ENCODE measurements around the gene LRMDA. TPM values are rescaled to one million over a fixed set of nuclear protein-coding genes. Genes with fewer than 3 reads are reported as not detected.

The LRMDA gene
- total RNA-seq, 1 donor from 2014 or later = 0.19 TPM

DNA sequence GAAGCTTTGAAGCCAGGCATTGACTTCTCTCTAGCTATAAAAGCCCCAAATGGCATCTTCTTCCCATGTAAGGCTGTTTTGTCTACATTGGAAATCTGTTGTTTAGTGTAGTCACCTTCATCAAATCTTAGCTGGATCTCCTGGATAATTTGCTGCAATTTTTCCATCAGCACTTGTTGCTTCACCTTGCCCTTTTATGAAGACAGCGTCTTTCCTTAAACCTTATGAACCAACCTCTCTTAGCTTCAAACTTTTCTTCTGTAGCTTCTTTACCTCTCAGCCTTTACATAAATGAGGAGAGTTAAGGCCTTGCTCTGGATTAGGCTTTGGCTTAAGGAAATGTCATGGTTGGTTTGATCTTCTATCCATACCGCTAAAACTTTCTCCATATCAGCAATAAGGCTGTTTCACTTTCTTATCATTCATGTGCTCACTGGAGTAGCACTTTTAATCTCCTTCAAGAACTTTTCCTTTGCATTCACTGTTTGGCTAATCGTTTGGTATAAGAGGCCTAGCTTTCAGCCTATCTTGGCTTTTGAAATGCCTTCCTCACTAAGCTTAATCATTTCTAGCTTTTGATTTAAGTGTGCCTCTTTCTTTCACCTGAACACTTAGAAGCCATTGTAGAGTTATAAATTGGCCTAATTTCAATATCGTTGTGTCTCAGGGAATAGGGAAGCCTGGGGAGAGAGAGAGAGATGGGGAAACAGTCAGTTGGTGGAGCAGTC, 803.2 kb downstream of the LRMDA start:
- H3K4me1 Mint-ChIP-seq (ENCODE audit: unreplicated experiment) = peaks cover 12% of the 10 kb centered on the region
- no peak for DNase-seq (ENCODE audit: extremely low spot score, unreplicated experiment)
- no peak overlapping the region for H3K4me3 Mint-ChIP-seq (ENCODE audit: unreplicated experiment)
- H3K36me3 Mint-ChIP-seq (ENCODE audit: unreplicated experiment) = no peaks in the 10 kb centered on the region
- TF ChIP-seq, protein P1, sequence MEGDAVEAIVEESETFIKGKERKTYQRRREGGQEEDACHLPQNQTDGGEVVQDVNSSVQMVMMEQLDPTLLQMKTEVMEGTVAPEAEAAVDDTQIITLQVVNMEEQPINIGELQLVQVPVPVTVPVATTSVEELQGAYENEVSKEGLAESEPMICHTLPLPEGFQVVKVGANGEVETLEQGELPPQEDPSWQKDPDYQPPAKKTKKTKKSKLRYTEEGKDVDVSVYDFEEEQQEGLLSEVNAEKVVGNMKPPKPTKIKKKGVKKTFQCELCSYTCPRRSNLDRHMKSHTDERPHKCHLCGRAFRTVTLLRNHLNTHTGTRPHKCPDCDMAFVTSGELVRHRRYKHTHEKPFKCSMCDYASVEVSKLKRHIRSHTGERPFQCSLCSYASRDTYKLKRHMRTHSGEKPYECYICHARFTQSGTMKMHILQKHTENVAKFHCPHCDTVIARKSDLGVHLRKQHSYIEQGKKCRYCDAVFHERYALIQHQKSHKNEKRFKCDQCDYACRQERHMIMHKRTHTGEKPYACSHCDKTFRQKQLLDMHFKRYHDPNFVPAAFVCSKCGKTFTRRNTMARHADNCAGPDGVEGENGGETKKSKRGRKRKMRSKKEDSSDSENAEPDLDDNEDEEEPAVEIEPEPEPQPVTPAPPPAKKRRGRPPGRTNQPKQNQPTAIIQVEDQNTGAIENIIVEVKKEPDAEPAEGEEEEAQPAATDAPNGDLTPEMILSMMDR (IDR thresholded peaks at IDR 0.05) = no peak
- peaks cover 5% of the 10 kb centered on the region for H3K27me3 Mint-ChIP-seq (ENCODE audit: unreplicated experiment)
- peaks cover 3% of the 10 kb centered on the region for H3K9me3 Mint-ChIP-seq (ENCODE audit: unreplicated experiment)
- H3K27ac Mint-ChIP-seq (ENCODE audit: unreplicated experiment) = no peak overlapping the region

DNA sequence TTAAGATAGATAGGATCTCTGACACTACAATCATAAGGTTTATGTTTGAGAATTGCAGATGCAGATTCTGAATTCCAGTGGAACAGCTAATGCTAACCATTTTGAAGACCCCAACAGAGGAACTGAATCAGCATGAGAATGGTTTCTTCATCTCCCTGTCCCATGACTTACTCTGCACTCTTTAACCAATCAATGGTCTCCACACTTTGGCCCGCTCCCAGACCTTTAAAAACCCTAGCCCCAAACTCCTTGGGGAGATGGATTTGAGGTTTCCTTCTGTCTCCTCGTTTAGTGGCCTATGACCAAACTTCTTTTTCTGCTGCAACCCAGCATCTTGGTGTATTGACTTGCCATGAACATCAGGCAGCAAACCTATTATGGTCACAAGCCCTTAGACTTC, 804.9 kb downstream of the LRMDA start:
- TF ChIP-seq, protein P1 (IDR thresholded peaks at IDR 0.05) = no peak
- Mint-ChIP-seq H3K4me1 (ENCODE audit: unreplicated experiment) (peaks cover 3% of the 10 kb centered on the region), H3K4me3 (ENCODE audit: unreplicated experiment) (no peak overlapping the region), H3K36me3 (ENCODE audit: unreplicated experiment) (no peaks in the 10 kb centered on the region), H3K9me3 (ENCODE audit: unreplicated experiment) (peaks cover 3% of the 10 kb centered on the region), H3K27me3 (ENCODE audit: unreplicated experiment) (peaks cover 5% of the 10 kb centered on the region), H3K27ac (ENCODE audit: unreplicated experiment) (no peak overlapping the region)
- DNase-seq (ENCODE audit: extremely low spot score, unreplicated experiment) = no peak

DNA sequence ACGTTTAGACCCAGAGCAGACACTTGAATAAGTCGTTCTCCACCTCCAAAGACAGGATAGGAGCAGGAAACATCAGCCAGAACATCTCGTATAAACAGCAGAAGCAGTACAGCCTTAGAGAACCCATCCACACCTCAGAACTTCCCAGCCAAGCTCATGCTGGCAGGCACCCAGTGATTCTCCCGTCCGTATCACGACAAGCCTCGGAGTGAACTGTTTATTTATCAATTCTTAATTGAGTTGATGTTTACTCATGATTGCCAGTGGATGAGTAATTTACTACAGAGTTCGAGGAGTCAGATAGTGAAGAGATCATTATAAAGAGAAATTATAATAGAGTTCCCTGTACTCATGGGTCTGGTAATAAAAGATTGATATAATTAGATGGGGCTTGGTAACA, 811.5 kb downstream of the LRMDA start:
- TF ChIP-seq, protein P1 (IDR thresholded peaks at IDR 0.05) = no peak
- no peak for DNase-seq (ENCODE audit: extremely low spot score, unreplicated experiment)
- Mint-ChIP-seq H3K36me3 (ENCODE audit: unreplicated experiment) (no peaks in the 10 kb centered on the region), H3K4me1 (ENCODE audit: unreplicated experiment) (peaks cover 4% of the 10 kb centered on the region), H3K27me3 (ENCODE audit: unreplicated experiment) (peaks cover 10% of the 10 kb centered on the region), H3K4me3 (ENCODE audit: unreplicated experiment) (no peak overlapping the region), H3K9me3 (ENCODE audit: unreplicated experiment) (no peaks in the 10 kb centered on the region), H3K27ac (ENCODE audit: unreplicated experiment) (no peak overlapping the region)

DNA sequence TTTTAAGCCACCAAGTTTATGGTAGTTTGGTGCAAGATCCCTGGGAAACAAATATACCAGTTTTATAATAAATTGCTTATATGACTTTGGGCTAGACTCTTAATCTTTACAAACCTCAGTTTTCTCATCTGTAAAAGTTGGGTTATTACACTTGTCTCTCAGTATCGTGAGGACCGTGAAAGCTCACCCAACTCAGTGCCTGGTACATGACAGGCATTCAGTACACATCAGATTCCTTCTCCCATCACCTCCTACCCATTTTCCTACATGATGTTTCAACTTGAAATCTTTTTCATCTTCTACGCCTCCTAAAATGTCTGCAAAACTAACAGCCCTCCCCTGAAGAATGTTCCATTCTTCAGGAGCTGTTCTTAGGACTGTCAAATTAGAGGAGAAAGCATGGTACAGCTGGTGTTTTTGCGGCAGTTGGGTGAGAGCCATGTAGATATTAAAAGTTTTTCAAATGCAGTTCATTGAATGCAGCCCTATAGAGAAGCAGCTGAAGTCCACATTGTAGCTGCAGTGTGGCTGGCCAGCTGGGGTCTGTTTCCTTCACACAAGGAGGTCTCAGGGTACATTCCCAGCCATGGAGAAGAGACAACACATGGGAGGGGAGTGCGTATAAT, 812.8 kb downstream of the LRMDA start:
- Mint-ChIP-seq H3K36me3 (ENCODE audit: unreplicated experiment) (no peaks in the 10 kb centered on the region), H3K4me3 (ENCODE audit: unreplicated experiment) (no peak overlapping the region), H3K27ac (ENCODE audit: unreplicated experiment) (no peak overlapping the region), H3K4me1 (ENCODE audit: unreplicated experiment) (peaks cover 4% of the 10 kb centered on the region), H3K27me3 (ENCODE audit: unreplicated experiment) (peaks cover 12% of the 10 kb centered on the region), H3K9me3 (ENCODE audit: unreplicated experiment) (no peaks in the 10 kb centered on the region)
- TF ChIP-seq, protein P1 (IDR thresholded peaks at IDR 0.05) = no peak
- no peak for DNase-seq (ENCODE audit: extremely low spot score, unreplicated experiment)

DNA sequence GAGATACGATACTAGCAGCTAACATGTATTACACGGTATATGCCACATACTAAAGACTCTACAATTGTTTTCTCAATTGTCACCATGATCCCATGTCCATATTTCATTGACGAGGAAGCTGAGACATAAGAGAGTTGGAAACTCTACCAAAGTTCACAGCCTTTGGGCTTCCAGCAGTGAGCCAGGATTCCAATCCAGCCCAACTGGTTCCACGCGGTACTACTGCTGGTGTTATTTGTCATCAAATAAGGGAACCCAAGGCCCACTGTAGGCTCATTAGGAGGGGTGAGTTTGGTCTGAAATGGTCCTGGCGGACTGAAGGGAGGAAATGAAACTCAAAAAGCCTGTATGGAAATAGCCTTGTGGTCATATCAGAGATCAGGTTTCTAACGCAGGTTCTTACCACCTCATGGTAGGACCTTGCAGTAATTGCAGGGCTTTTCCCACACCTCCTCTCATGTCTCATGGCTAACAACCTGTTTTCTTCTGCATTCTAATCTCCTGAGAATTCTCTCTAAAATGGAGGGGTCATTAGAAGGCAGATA, 814.6 kb downstream of the LRMDA start:
- H3K27me3 Mint-ChIP-seq (ENCODE audit: unreplicated experiment) = peaks cover 11% of the 10 kb centered on the region
- TF ChIP-seq, protein P1 (IDR thresholded peaks at IDR 0.05) = no peak
- no peak for DNase-seq (ENCODE audit: extremely low spot score, unreplicated experiment)
- H3K4me3 Mint-ChIP-seq (ENCODE audit: unreplicated experiment) = no peak overlapping the region
- H3K4me1 Mint-ChIP-seq (ENCODE audit: unreplicated experiment) = peaks cover 7% of the 10 kb centered on the region
- no peaks in the 10 kb centered on the region for H3K36me3 Mint-ChIP-seq (ENCODE audit: unreplicated experiment)
- no peaks in the 10 kb centered on the region for H3K9me3 Mint-ChIP-seq (ENCODE audit: unreplicated experiment)
- H3K27ac Mint-ChIP-seq (ENCODE audit: unreplicated experiment) = no peak overlapping the region
